Liver (tissue), 9 donors: ENCODE results near the gene HAAO. TPM values are rescaled to one million over a fixed set of nuclear protein-coding genes. Genes with fewer than 3 reads are reported as not detected.

ENCODE experiments used
- DNase-seq: peaks from one replicate; pipeline ENCODE4 v3.0.0-alpha.2; 2017; ENCODE audit warnings: low spot score
- H3K27ac ChIP-seq, 2 donors: one replicate each; pipeline ENCODE4 v1.7.0; 2013; ENCODE audit warnings: inconsistent platforms in 2 of 2, low read length in 2 of 2, control low read depth in 1 of 2, low read depth in 1 of 2, mild to moderate bottlenecking in 1 of 2
- H3K27me3 ChIP-seq, 4 donors: one replicate each; pipeline versions ENCODE4 v1.6.1 to v1.7.0; 2013; ENCODE audit warnings: low read length in 3 of 4, inconsistent platforms in 1 of 4, mild to moderate bottlenecking in 1 of 4, moderate library complexity in 1 of 4; ENCODE audit not compliant: control insufficient read depth in 4 of 4, insufficient read depth in 4 of 4
- H3K36me3 ChIP-seq, 4 donors: one replicate each; pipeline versions ENCODE4 v1.6.1 to v1.7.0; 2013; ENCODE audit warnings: low read length in 3 of 4, mild to moderate bottlenecking in 3 of 4, low read depth in 1 of 4, moderate library complexity in 1 of 4; ENCODE audit not compliant: control insufficient read depth in 4 of 4, insufficient read depth in 3 of 4
- H3K4me1 ChIP-seq, 4 donors: one replicate each; pipeline versions ENCODE4 v1.6.1 to v1.7.0; 2013; ENCODE audit warnings: low read length in 3 of 4, mild to moderate bottlenecking in 3 of 4, moderate library complexity in 1 of 4; ENCODE audit not compliant: control insufficient read depth in 4 of 4, insufficient read depth in 4 of 4
- H3K4me3 ChIP-seq, 3 donors: one replicate each; pipeline versions ENCODE4 v1.6.1 to v1.7.0; 2013; ENCODE audit warnings: low read length in 3 of 3, control low read depth in 1 of 3, low read depth in 1 of 3, mild to moderate bottlenecking in 1 of 3
- H3K9ac ChIP-seq, 2 donors: one replicate each; pipeline ENCODE4 v1.7.0; 2013; ENCODE audit warnings: low read length in 2 of 2, mild to moderate bottlenecking in 2 of 2, moderate library complexity in 2 of 2, control low read depth in 1 of 2, low read depth in 1 of 2
- H3K9me3 ChIP-seq, 4 donors: one replicate each; pipeline versions ENCODE4 v1.6.1 to v1.7.0; 2013; ENCODE audit warnings: low read length in 3 of 4; ENCODE audit not compliant: control insufficient read depth in 4 of 4
- EGR1 ChIP-seq, 2 donors: IDR thresholded peaks; 2 replicates each; pipeline ENCODE4 v1.6.1; 2016 to 2018; ENCODE audit warnings: antibody characterized with exemption in 2 of 2, low read depth in 2 of 2
- FOXA1 ChIP-seq: IDR thresholded peaks from 2 replicates; pipeline ENCODE4 v1.6.1; 2016; ENCODE audit warnings: antibody characterized with exemption
- FOXA2 ChIP-seq: IDR thresholded peaks from 2 replicates; pipeline ENCODE4 v1.6.1; 2016; ENCODE audit warnings: antibody characterized with exemption
- GABPA ChIP-seq, 2 donors: IDR thresholded peaks in 1 of 2; conservative IDR thresholded peaks in 1 of 2; 2 replicates each; pipeline ENCODE4 v1.6.1; 2016; ENCODE audit warnings: antibody characterized with exemption in 2 of 2, mild to moderate bottlenecking in 1 of 2, moderate library complexity in 1 of 2
- HNF4A ChIP-seq, 2 donors: conservative IDR thresholded peaks; 2 replicates each; pipeline ENCODE4 v1.6.1; 2016; ENCODE audit warnings: antibody characterized with exemption in 2 of 2, mild to moderate bottlenecking in 2 of 2
- HNF4G ChIP-seq: IDR thresholded peaks from 2 replicates; pipeline ENCODE4 v1.6.1; 2016; ENCODE audit warnings: antibody characterized with exemption
- JUND ChIP-seq, 2 donors: IDR thresholded peaks; 2 replicates each; pipeline ENCODE4 v1.6.1; 2016; ENCODE audit warnings: antibody characterized with exemption in 2 of 2
- MAX ChIP-seq: IDR thresholded peaks from 2 replicates; pipeline ENCODE4 v1.6.1; 2016; ENCODE audit warnings: antibody characterized with exemption
- NR2F2 ChIP-seq: IDR thresholded peaks from 2 replicates; pipeline ENCODE4 v1.6.1; 2016; ENCODE audit warnings: antibody characterized with exemption
- RAD21 ChIP-seq, 2 donors: IDR thresholded peaks; 2 replicates each; pipeline ENCODE4 v1.6.1; 2016; ENCODE audit warnings: antibody characterized with exemption in 2 of 2, mild to moderate bottlenecking in 2 of 2
- RXRA ChIP-seq, 2 donors: IDR thresholded peaks; 2 replicates each; pipeline ENCODE4 v1.6.1; 2017 to 2018; ENCODE audit warnings: antibody characterized with exemption in 2 of 2, mild to moderate bottlenecking in 1 of 2
- SP1 ChIP-seq: IDR thresholded peaks from 2 replicates; pipeline ENCODE4 v1.6.1; 2018; ENCODE audit warnings: antibody characterized with exemption, mild to moderate bottlenecking
- TAF1 ChIP-seq: conservative IDR thresholded peaks from 2 replicates; pipeline ENCODE4 v1.6.1; 2016; ENCODE audit warnings: antibody characterized with exemption, mild to moderate bottlenecking
- YY1 ChIP-seq: IDR thresholded peaks from 2 replicates; pipeline ENCODE4 v1.6.1; 2016; ENCODE audit warnings: antibody characterized with exemption, mild to moderate bottlenecking
- ZBTB33 ChIP-seq: IDR thresholded peaks from 2 replicates; pipeline ENCODE4 v1.6.1; 2016; ENCODE audit warnings: antibody characterized with exemption
- WGBS: extraction: QIAGEN DNeasy Blood & Tissue Kit; methylation state at CpG from one replicate; pipeline ENCODE4 v1.1.7; 2013; 5-methylcytosine and 5-hydroxymethylcytosine counted together
- polyA plus RNA-seq, 2 donors: library from polyadenylated mRNA; stranded (reverse) in 1 of 2; unstranded in 1 of 2; fragments of 200-250 nt in 1 of 2; fragments of >200 nt in 1 of 2; fragmentation: Nextera tagmentation in 1 of 2; extraction: Ambion mirVana in 1 of 2; gene quantifications; one replicate each; pipeline versions ENCODE4 v1.2.1 to v1.2.3, GENCODE V29; 2013 to 2015
- total RNA-seq, 2 donors: library from RNA; depleted of rRNA; stranded (reverse); fragments of >200 nt; gene quantifications; one replicate each; pipeline ENCODE4 v1.2.3, GENCODE V29; 2014
- TF ChIP-seq, protein P1 (sequence below): IDR thresholded peaks from 2 replicates; pipeline ENCODE4 v1.6.1; 2016; ENCODE audit warnings: antibody characterized with exemption, mild to moderate bottlenecking
- TF ChIP-seq, protein P2 (sequence below): fragments of 150-350 bp; IDR thresholded peaks from 2 replicates; pipeline ENCODE4 v1.5.1; 2017; ENCODE audit warnings: improper control_type of control experiment, low read depth, low read length; ENCODE audit not compliant: missing input control
- TF ChIP-seq, protein P3 (sequence below): IDR thresholded peaks from 2 replicates; pipeline ENCODE4 v1.6.1; 2016; ENCODE audit warnings: antibody characterized with exemption
- donor health status: healthy.
- donor health status: healthy.
- donor health status: healthy.
- donor health status: healthy.
- donor health status: healthy.

HAAO gene
- total and polyA plus RNA-seq, 4 donors = 17.4 to 140 (median 130) TPM

- Histone ChIP-seq H3K4me3 (no peak overlapping the region), H3K27ac (peak overlapping the region in 1 of 2 donors; percentile 55)
- no peak for DNase-seq
Measured at GRCh38 chr2:42752816-42753813, 39.3 kb downstream of the HAAO start.

More at GRCh38 chr2:42752816-42753813, 39.3 kb downstream of the HAAO start:
- no peaks in the 10 kb centered on the region for H3K36me3 ChIP-seq
- TF ChIP-seq RAD21 (IDR thresholded peaks at IDR 0.05) = no peak
- TF ChIP-seq GABPA (IDR thresholded peaks at IDR 0.05 in 1 of 2, conservative IDR thresholded peaks at IDR 0.05 in 1 of 2) = no peak
- no peak for TF ChIP-seq JUND (IDR thresholded peaks at IDR 0.05)
- TF ChIP-seq YY1 = no peak
- TF ChIP-seq, protein P1, sequence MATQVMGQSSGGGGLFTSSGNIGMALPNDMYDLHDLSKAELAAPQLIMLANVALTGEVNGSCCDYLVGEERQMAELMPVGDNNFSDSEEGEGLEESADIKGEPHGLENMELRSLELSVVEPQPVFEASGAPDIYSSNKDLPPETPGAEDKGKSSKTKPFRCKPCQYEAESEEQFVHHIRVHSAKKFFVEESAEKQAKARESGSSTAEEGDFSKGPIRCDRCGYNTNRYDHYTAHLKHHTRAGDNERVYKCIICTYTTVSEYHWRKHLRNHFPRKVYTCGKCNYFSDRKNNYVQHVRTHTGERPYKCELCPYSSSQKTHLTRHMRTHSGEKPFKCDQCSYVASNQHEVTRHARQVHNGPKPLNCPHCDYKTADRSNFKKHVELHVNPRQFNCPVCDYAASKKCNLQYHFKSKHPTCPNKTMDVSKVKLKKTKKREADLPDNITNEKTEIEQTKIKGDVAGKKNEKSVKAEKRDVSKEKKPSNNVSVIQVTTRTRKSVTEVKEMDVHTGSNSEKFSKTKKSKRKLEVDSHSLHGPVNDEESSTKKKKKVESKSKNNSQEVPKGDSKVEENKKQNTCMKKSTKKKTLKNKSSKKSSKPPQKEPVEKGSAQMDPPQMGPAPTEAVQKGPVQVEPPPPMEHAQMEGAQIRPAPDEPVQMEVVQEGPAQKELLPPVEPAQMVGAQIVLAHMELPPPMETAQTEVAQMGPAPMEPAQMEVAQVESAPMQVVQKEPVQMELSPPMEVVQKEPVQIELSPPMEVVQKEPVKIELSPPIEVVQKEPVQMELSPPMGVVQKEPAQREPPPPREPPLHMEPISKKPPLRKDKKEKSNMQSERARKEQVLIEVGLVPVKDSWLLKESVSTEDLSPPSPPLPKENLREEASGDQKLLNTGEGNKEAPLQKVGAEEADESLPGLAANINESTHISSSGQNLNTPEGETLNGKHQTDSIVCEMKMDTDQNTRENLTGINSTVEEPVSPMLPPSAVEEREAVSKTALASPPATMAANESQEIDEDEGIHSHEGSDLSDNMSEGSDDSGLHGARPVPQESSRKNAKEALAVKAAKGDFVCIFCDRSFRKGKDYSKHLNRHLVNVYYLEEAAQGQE = no peak
- TF ChIP-seq, protein P2, sequence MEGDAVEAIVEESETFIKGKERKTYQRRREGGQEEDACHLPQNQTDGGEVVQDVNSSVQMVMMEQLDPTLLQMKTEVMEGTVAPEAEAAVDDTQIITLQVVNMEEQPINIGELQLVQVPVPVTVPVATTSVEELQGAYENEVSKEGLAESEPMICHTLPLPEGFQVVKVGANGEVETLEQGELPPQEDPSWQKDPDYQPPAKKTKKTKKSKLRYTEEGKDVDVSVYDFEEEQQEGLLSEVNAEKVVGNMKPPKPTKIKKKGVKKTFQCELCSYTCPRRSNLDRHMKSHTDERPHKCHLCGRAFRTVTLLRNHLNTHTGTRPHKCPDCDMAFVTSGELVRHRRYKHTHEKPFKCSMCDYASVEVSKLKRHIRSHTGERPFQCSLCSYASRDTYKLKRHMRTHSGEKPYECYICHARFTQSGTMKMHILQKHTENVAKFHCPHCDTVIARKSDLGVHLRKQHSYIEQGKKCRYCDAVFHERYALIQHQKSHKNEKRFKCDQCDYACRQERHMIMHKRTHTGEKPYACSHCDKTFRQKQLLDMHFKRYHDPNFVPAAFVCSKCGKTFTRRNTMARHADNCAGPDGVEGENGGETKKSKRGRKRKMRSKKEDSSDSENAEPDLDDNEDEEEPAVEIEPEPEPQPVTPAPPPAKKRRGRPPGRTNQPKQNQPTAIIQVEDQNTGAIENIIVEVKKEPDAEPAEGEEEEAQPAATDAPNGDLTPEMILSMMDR = no peak
- no peak for TF ChIP-seq TAF1
- TF ChIP-seq, protein P3, sequence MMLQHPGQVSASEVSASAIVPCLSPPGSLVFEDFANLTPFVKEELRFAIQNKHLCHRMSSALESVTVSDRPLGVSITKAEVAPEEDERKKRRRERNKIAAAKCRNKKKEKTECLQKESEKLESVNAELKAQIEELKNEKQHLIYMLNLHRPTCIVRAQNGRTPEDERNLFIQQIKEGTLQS = no peak
- no peak for TF ChIP-seq SP1
- TF ChIP-seq FOXA1 = no peak
- TF ChIP-seq HNF4G = no peak
- TF ChIP-seq MAX = no peak
- TF ChIP-seq HNF4A (conservative IDR thresholded peaks at IDR 0.05) = no peak
- no peak for TF ChIP-seq RXRA (IDR thresholded peaks at IDR 0.05)
- TF ChIP-seq NR2F2 = no peak
- TF ChIP-seq FOXA2 = no peak
- no peak for TF ChIP-seq EGR1 (IDR thresholded peaks at IDR 0.05; ENCODE audit: low read depth in 2 of 2)
- TF ChIP-seq ZBTB33 = no peak
- no peaks in the 10 kb centered on the region for H3K9me3 ChIP-seq
- WGBS = 93% methylated on average over 24 of the region's 24 CpGs
- H3K4me1 ChIP-seq = peaks cover 3 to 23% (median 13%) of the 10 kb centered on the region in 4 donors
- no peak overlapping the region for H3K9ac ChIP-seq
- no peaks in the 10 kb centered on the region for H3K27me3 ChIP-seq
